Measurements from ENCODE around the gene BCL7A.

DNA sequence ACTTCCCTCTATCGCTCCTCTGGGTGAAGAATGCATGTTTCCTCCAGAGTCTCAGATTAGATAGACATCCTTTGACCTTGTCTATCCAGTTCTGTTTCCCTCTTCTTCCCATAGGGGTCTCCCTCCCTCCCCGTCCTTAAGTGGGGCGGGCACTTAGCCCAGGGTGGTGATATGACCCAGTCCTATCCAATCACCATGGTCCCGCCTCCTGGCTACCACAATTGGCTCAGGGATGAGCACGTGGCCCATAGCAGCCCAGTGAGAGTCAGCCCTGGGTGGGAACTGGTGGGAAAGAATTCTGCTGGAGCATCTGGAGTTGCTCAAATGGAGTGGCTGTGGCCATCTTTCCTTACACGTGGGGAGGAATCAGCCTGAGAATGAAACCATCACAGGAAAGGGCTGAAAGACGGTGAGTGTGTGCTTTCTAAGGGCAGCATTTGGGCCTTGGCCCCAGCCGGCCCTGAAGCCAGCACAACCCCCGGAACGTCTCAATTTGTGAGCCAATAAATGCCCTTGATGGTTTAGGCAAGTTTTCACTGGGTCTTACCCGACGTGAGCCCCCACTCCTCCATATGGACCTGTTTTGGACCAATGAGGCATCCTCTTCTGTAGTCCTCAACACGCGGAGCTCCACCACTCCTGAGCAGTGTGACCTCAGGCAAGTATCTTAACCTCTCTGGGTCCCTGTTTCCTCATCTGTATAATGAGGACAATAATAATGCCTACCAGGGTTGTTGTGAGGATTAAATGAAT is 42.5 kb downstream of the BCL7A start:
- peak; percentile 48 for TF ChIP-seq CTCF (IDR thresholded peaks at IDR 0.05; ENCODE audit: insufficient read depth, low read length, poor library complexity, severe bottlenecking)
- TF ChIP-seq EZH2phosphoT487 (conservative IDR thresholded peaks at IDR 0.05; ENCODE audit: low read length): no peak

Measured in SU-DHL-6 (cell line).